Activated CD4-positive, CD25-positive, alpha-beta regulatory T cell treated with anti-CD3 and anti-CD28 coated beads, Interleukin-2, amount 50 U/mL, for 24 hours (primary cell): ENCODE measurements around the gene DDX50.

ENCODE experiments used
- ATAC-seq, 2 donors: fragments of 150-1000 bp; cut with Tn5 transposase; one replicate each; pipeline ENCODE4 v1.10.0; 2021; ENCODE audit warnings: mild to moderate bottlenecking in 1 of 2, moderate library complexity in 1 of 2

The DDX50 gene

DNA sequence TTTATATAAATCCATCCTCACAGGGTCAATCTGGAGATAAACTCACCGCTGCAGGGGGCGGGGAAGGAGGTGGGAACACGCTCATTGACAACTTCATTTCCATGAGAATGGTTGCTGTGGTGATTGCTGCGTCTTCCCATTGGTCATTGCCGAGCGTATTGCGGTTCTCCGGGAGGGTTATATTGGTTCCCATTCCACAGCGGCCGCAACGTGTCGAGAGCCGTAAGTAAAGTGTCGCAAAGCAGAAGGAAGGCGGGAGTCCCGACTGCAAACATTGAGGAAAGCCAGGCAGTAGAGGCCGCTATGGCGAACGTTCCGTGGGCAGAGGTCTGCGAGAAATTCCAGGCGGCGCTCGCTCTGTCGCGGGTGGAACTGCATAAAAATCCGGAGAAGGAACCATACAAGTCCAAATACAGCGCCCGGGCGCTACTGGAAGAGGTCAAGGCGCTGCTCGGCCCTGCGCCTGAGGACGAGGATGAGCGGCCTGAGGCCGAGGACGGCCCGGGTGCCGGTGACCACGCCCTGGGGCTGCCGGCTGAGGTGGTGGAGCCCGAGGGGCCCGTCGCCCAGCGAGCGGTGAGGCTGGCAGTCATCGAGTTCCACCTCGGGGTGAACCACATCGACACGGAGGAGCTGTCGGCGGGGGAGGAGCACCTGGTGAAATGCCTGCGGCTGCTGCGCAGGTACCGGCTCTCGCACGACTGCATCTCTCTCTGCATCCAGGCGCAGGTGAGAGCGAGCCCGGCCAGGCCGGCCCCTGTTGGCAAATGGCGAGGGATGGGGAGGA lies 87.6 kb downstream of the DDX50 start, which contains the start of gene KIFBP:
KIFBP (plus strand) TSS at position 274 of the 787 bp plus-strand sequence; CDS start at position 304, 30 bp downstream.
- peak; percentile 75 to 78 for ATAC-seq

- ATAC-seq = no peak
Measured at GRCh38 chr10:68989317-68989990, 88.3 kb downstream of the DDX50 start.

- no peak for ATAC-seq
Measured at GRCh38 chr10:68992636-68993440, 91.7 kb downstream of the DDX50 start.
